ENCODE data around the gene COMMD9.

COMMD9 gene

DNA sequence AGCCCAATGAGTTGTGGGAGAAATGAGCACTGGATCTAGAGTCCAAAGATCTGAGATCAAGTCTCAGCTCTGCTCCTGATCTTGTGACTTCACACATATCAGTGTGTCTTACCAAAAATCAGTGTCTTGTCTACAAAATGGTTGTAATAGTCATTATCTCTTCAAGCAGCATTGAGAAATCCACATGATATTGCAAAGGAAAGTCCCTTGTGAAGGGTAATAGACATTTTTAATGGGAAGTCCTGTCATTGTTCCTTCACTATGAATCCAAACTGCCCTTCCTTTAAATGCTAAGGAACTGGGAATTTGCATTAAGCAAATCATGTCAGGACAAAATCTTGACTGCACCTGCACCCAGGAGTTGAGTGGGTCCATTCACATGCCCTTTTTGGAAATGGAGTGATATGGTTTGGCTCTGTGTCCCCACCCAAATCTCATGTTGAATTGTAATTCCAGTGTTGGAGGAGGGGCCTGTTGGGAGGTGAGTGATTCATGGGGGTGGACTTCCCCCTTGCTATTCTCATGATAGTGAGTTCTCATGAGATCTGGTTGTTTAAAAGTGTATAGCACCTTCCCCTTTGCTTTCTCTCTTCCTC lies 51.1 kb downstream of the COMMD9 start:
- Histone ChIP-seq H3K4me1 (ENCODE audit: control insufficient read depth in 1 of 2, insufficient read depth in 2 of 2, low read length in 2 of 2) (peaks cover 0 to 3% of the 10 kb centered on the region in 2 experiments), H2AFZ (ENCODE audit: insufficient read depth, low read length, poor library complexity) (no peak overlapping the region), H4K91ac (ENCODE audit: low read depth, low read length) (no peak overlapping the region), H3K23ac (ENCODE audit: low read length) (no peak overlapping the region), H2BK12ac (ENCODE audit: low read length) (no peak overlapping the region), H4K8ac (ENCODE audit: low read depth, low read length) (no peak overlapping the region), H3K9ac (ENCODE audit: low read length) (no peak overlapping the region), H3K18ac (ENCODE audit: low read length) (no peak overlapping the region), H3K9me3 (ENCODE audit: insufficient read depth, low read depth, low read length) (peaks cover 1% of the 10 kb centered on the region), H3K79me2 (ENCODE audit: control insufficient read depth, insufficient read depth, low read length, poor library complexity) (no peaks in the 10 kb centered on the region), H3K27ac (ENCODE audit: low read depth, low read length) (no peak overlapping the region), H3K4me3 (ENCODE audit: low read depth, low read length) (no peak overlapping the region), H3K27me3 (ENCODE audit: insufficient read depth, low read length) (no peaks in the 10 kb centered on the region), H3K4me2 (ENCODE audit: low read length) (no peak overlapping the region), H3K36me3 (ENCODE audit: control insufficient read depth in 1 of 2, insufficient read depth in 2 of 2, low read length in 2 of 2) (no peaks in the 10 kb centered on the region), H2BK5ac (ENCODE audit: low read depth, low read length, poor library complexity) (no peak overlapping the region), H4K12ac (ENCODE audit: low read depth, low read length) (no peak overlapping the region), H3K14ac (ENCODE audit: low read length) (no peak overlapping the region), H2BK120ac (ENCODE audit: insufficient read depth, low read length, poor library complexity) (no peak overlapping the region), H3K79me1 (ENCODE audit: low read length) (no peaks in the 10 kb centered on the region), H2AK5ac (ENCODE audit: low read length) (no peak overlapping the region), H3K4ac (ENCODE audit: low read depth, low read length) (no peak overlapping the region)
- DNase-seq = no peak

DNA sequence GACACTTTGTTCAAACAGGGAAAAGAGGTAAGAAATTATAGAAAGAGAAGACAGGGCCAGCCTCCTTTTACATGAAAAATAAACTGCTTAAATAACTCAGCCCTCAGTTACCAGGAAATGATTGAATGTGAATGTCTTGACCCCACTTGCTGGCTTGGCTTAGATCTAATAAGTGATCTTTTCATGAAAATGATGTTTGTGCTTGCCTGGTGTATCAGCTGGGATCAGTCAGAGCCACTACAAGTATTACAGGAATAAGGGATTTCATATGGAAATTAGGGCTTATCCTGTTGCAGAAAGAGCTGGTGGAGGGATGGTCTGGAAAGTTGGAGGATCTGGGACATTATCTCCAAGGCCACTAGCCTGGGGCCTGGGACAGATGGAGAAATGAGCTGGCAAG lies 51.8 kb downstream of the COMMD9 start:
- H4K91ac ChIP-seq (ENCODE audit: low read depth, low read length) = no peak overlapping the region
- H3K14ac ChIP-seq (ENCODE audit: low read length) = no peak overlapping the region
- no peak for DNase-seq
- H2BK5ac ChIP-seq (ENCODE audit: low read depth, low read length, poor library complexity) = no peak overlapping the region
- H4K8ac ChIP-seq (ENCODE audit: low read depth, low read length) = no peak overlapping the region
- H3K9ac ChIP-seq (ENCODE audit: low read length) = no peak overlapping the region
- no peak overlapping the region for H2BK12ac ChIP-seq (ENCODE audit: low read length)
- H3K18ac ChIP-seq (ENCODE audit: low read length) = no peak overlapping the region
- no peaks in the 10 kb centered on the region for H3K27me3 ChIP-seq (ENCODE audit: insufficient read depth, low read length)
- H3K4ac ChIP-seq (ENCODE audit: low read depth, low read length) = no peak overlapping the region
- H2AFZ ChIP-seq (ENCODE audit: insufficient read depth, low read length, poor library complexity) = no peak overlapping the region
- no peak overlapping the region for H3K23ac ChIP-seq (ENCODE audit: low read length)
- H2BK120ac ChIP-seq (ENCODE audit: insufficient read depth, low read length, poor library complexity) = no peak overlapping the region
- H4K12ac ChIP-seq (ENCODE audit: low read depth, low read length) = no peak overlapping the region
- no peak overlapping the region for H3K4me2 ChIP-seq (ENCODE audit: low read length)
- no peak overlapping the region for H3K27ac ChIP-seq (ENCODE audit: low read depth, low read length)
- H3K4me3 ChIP-seq (ENCODE audit: low read depth, low read length) = no peak overlapping the region
- no peak overlapping the region for H2AK5ac ChIP-seq (ENCODE audit: low read length)
- H3K79me1 ChIP-seq (ENCODE audit: low read length) = no peaks in the 10 kb centered on the region
- no peaks in the 10 kb centered on the region for H3K79me2 ChIP-seq (ENCODE audit: control insufficient read depth, insufficient read depth, low read length, poor library complexity)
- H3K4me1 ChIP-seq (ENCODE audit: control insufficient read depth in 1 of 2, insufficient read depth in 2 of 2, low read length in 2 of 2) = peaks cover 0 to 3% of the 10 kb centered on the region in 2 experiments
- H3K9me3 ChIP-seq (ENCODE audit: insufficient read depth, low read depth, low read length) = no peaks in the 10 kb centered on the region
- H3K36me3 ChIP-seq (ENCODE audit: control insufficient read depth in 1 of 2, insufficient read depth in 2 of 2, low read length in 2 of 2) = no peaks in the 10 kb centered on the region

DNA sequence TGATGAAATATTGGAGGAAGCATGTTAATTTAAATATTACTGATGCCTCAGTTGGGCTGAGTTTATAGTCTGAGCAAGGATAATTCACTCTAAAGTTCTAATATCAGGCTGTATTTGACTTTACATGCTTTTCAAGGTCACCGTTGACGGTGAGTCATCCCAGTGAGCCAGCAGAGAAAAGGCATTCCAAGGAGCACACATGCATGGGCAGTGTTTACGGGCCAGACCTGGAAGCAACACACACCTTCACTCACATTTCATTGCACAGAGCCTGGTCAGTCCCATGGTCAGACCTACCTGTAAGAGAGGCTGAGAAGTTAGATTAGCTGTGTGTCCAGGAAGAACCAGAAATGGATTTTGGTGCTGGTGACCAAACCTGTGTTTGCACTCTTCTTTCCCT lies 53.5 kb downstream of the COMMD9 start:
- H2BK5ac ChIP-seq (ENCODE audit: low read depth, low read length, poor library complexity) = no peak overlapping the region
- H3K18ac ChIP-seq (ENCODE audit: low read length) = no peak overlapping the region
- no peak overlapping the region for H2AFZ ChIP-seq (ENCODE audit: insufficient read depth, low read length, poor library complexity)
- no peaks in the 10 kb centered on the region for H3K79me1 ChIP-seq (ENCODE audit: low read length)
- H3K9me3 ChIP-seq (ENCODE audit: insufficient read depth, low read depth, low read length) = no peaks in the 10 kb centered on the region
- no peaks in the 10 kb centered on the region for H3K27me3 ChIP-seq (ENCODE audit: insufficient read depth, low read length)
- no peak for DNase-seq
- H2AK5ac ChIP-seq (ENCODE audit: low read length) = no peak overlapping the region
- peaks cover 0 to 5% of the 10 kb centered on the region in 2 experiments for H3K4me1 ChIP-seq (ENCODE audit: control insufficient read depth in 1 of 2, insufficient read depth in 2 of 2, low read length in 2 of 2)
- H3K4me3 ChIP-seq (ENCODE audit: low read depth, low read length) = no peak overlapping the region
- no peak overlapping the region for H3K14ac ChIP-seq (ENCODE audit: low read length)
- H4K91ac ChIP-seq (ENCODE audit: low read depth, low read length) = no peak overlapping the region
- H3K27ac ChIP-seq (ENCODE audit: low read depth, low read length) = no peak overlapping the region
- no peak overlapping the region for H3K9ac ChIP-seq (ENCODE audit: low read length)
- no peak overlapping the region for H2BK120ac ChIP-seq (ENCODE audit: insufficient read depth, low read length, poor library complexity)
- H3K4me2 ChIP-seq (ENCODE audit: low read length) = no peak overlapping the region
- H4K12ac ChIP-seq (ENCODE audit: low read depth, low read length) = no peak overlapping the region
- H4K8ac ChIP-seq (ENCODE audit: low read depth, low read length) = no peak overlapping the region
- no peaks in the 10 kb centered on the region for H3K36me3 ChIP-seq (ENCODE audit: control insufficient read depth in 1 of 2, insufficient read depth in 2 of 2, low read length in 2 of 2)
- no CpG with 5 or more reads among the region's 3 CpGs for WGBS (ENCODE audit: extremely low coverage, insufficient coverage, insufficient read length)
- no peaks in the 10 kb centered on the region for H3K79me2 ChIP-seq (ENCODE audit: control insufficient read depth, insufficient read depth, low read length, poor library complexity)
- H3K23ac ChIP-seq (ENCODE audit: low read length) = no peak overlapping the region
- no peak overlapping the region for H2BK12ac ChIP-seq (ENCODE audit: low read length)
- no peak overlapping the region for H3K4ac ChIP-seq (ENCODE audit: low read depth, low read length)

- Histone ChIP-seq H4K8ac (ENCODE audit: low read depth, low read length) (no peak overlapping the region), H3K79me1 (ENCODE audit: low read length) (no peaks in the 10 kb centered on the region), H3K4me2 (ENCODE audit: low read length) (no peak overlapping the region), H4K91ac (ENCODE audit: low read depth, low read length) (no peak overlapping the region), H3K23ac (ENCODE audit: low read length) (no peak overlapping the region), H3K4me1 (ENCODE audit: control insufficient read depth in 1 of 2, insufficient read depth in 2 of 2, low read length in 2 of 2) (peaks cover 0 to 7% of the 10 kb centered on the region in 2 experiments), H3K27ac (ENCODE audit: low read depth, low read length) (no peak overlapping the region), H3K79me2 (ENCODE audit: control insufficient read depth, insufficient read depth, low read length, poor library complexity) (no peaks in the 10 kb centered on the region), H2BK5ac (ENCODE audit: low read depth, low read length, poor library complexity) (no peak overlapping the region), H3K4me3 (ENCODE audit: low read depth, low read length) (no peak overlapping the region), H3K18ac (ENCODE audit: low read length) (no peak overlapping the region), H3K4ac (ENCODE audit: low read depth, low read length) (no peak overlapping the region), H2AFZ (ENCODE audit: insufficient read depth, low read length, poor library complexity) (no peak overlapping the region), H4K12ac (ENCODE audit: low read depth, low read length) (no peak overlapping the region), H3K27me3 (ENCODE audit: insufficient read depth, low read length) (no peaks in the 10 kb centered on the region), H3K9ac (ENCODE audit: low read length) (no peak overlapping the region), H3K36me3 (ENCODE audit: control insufficient read depth in 1 of 2, insufficient read depth in 2 of 2, low read length in 2 of 2) (no peaks in the 10 kb centered on the region), H2AK5ac (ENCODE audit: low read length) (no peak overlapping the region), H2BK120ac (ENCODE audit: insufficient read depth, low read length, poor library complexity) (no peak overlapping the region), H3K9me3 (ENCODE audit: insufficient read depth, low read depth, low read length) (no peaks in the 10 kb centered on the region), H3K14ac (ENCODE audit: low read length) (no peak overlapping the region), H2BK12ac (ENCODE audit: low read length) (no peak overlapping the region)
- no peak for DNase-seq
- no CpG with 5 or more reads among the region's 2 CpGs for WGBS (ENCODE audit: extremely low coverage, insufficient coverage, insufficient read length)
Observed at GRCh38 chr11:36234825-36235224, 54.4 kb downstream of the COMMD9 start.

Measured in trophoblast cell (in vitro differentiated cells and primary cell).